Epithelial cell of proximal tubule (primary cell): ENCODE data around the gene FBXO4. TPM values are rescaled to one million over a fixed set of nuclear protein-coding genes. Genes with fewer than 3 reads are reported as not detected.

ENCODE experiments used
- DNase-seq: peaks from one replicate; pipeline ENCODE4 v3.0.0-alpha.2; 2011; ENCODE audit warnings: low read depth
- H3K4me3 ChIP-seq: 2 replicates; pipeline ENCODE4 v1.5.1; 2011; ENCODE audit warnings: low read depth, mild to moderate bottlenecking, low read length
- CTCF ChIP-seq: conservative IDR thresholded peaks from 2 replicates; pipeline ENCODE4 v1.5.1; 2012; ENCODE audit warnings: low read depth, mild to moderate bottlenecking, low read length
- total RNA-seq: library from RNA; depleted of rRNA; stranded (reverse); fragments of >200 nt; gene quantifications from 2 replicates; pipeline ENCODE4 v1.2.3, GENCODE V29; 2015

The FBXO4 gene
- 4.2 and 9.9 TPM in 2 replicates for total RNA-seq

- TF ChIP-seq CTCF: peak; percentile 55
- peak within 1 kb of the TSS; percentile 75 for H3K4me3 ChIP-seq
- DNase-seq: no peak
Observed at GRCh38 chr5:41924872-41925554, at the start of gene FBXO4. Gene FBXO4 (plus strand): TSS chr5:41925281. CDS start chr5:41925310, 29 bp downstream.

- no peak for DNase-seq
- TF ChIP-seq CTCF: no peak
- no peak overlapping the region for H3K4me3 ChIP-seq
Observed at GRCh38 chr5:41876678-41877077, 48.4 kb upstream of the FBXO4 start.

GRCh38 chr5:41877408-41877807, 47.7 kb upstream of the FBXO4 start:
- no peak overlapping the region for H3K4me3 ChIP-seq
- TF ChIP-seq CTCF: no peak
- DNase-seq: no peak

GRCh38 chr5:41878173-41878572, 46.9 kb upstream of the FBXO4 start:
- DNase-seq: no peak
- no peak for TF ChIP-seq CTCF

GRCh38 chr5:41878643-41879478, 46.2 kb upstream of the FBXO4 start:
- no peak for DNase-seq
- H3K4me3 ChIP-seq: no peak overlapping the region
- no peak for TF ChIP-seq CTCF

More at GRCh38 chr5:41878173-41878572, 46.9 kb upstream of the FBXO4 start:
- H3K4me3 ChIP-seq: no peak overlapping the region

- no peak for TF ChIP-seq CTCF
Observed at GRCh38 chr5:41882765-41883164, 42.3 kb upstream of the FBXO4 start.

More at GRCh38 chr5:41882765-41883164, 42.3 kb upstream of the FBXO4 start:
- DNase-seq: no peak
- H3K4me3 ChIP-seq: no peak overlapping the region
